NCI-H1436 treated with DMSO at 0.1 percent for 48 hours (cell line): ENCODE measurements around the gene CEP152.
A peak's percentile ranks its signal among the peaks of the same experiment; 100 is the strongest.
"Not testable (repeated sequence)": the region's sequence is repeated elsewhere in the genome, so short reads cannot be mapped to it uniquely, and the experiment has no call there.

ENCODE experiments used
- DNase-seq: peaks from one replicate; lab custom pipeline; 2025; lab: John Stamatoyannopoulos, UW

Gene CEP152, protein sequence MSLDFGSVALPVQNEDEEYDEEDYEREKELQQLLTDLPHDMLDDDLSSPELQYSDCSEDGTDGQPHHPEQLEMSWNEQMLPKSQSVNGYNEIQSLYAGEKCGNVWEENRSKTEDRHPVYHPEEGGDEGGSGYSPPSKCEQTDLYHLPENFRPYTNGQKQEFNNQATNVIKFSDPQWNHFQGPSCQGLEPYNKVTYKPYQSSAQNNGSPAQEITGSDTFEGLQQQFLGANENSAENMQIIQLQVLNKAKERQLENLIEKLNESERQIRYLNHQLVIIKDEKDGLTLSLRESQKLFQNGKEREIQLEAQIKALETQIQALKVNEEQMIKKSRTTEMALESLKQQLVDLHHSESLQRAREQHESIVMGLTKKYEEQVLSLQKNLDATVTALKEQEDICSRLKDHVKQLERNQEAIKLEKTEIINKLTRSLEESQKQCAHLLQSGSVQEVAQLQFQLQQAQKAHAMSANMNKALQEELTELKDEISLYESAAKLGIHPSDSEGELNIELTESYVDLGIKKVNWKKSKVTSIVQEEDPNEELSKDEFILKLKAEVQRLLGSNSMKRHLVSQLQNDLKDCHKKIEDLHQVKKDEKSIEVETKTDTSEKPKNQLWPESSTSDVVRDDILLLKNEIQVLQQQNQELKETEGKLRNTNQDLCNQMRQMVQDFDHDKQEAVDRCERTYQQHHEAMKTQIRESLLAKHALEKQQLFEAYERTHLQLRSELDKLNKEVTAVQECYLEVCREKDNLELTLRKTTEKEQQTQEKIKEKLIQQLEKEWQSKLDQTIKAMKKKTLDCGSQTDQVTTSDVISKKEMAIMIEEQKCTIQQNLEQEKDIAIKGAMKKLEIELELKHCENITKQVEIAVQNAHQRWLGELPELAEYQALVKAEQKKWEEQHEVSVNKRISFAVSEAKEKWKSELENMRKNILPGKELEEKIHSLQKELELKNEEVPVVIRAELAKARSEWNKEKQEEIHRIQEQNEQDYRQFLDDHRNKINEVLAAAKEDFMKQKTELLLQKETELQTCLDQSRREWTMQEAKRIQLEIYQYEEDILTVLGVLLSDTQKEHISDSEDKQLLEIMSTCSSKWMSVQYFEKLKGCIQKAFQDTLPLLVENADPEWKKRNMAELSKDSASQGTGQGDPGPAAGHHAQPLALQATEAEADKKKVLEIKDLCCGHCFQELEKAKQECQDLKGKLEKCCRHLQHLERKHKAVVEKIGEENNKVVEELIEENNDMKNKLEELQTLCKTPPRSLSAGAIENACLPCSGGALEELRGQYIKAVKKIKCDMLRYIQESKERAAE (N-terminal part only)

DNA sequence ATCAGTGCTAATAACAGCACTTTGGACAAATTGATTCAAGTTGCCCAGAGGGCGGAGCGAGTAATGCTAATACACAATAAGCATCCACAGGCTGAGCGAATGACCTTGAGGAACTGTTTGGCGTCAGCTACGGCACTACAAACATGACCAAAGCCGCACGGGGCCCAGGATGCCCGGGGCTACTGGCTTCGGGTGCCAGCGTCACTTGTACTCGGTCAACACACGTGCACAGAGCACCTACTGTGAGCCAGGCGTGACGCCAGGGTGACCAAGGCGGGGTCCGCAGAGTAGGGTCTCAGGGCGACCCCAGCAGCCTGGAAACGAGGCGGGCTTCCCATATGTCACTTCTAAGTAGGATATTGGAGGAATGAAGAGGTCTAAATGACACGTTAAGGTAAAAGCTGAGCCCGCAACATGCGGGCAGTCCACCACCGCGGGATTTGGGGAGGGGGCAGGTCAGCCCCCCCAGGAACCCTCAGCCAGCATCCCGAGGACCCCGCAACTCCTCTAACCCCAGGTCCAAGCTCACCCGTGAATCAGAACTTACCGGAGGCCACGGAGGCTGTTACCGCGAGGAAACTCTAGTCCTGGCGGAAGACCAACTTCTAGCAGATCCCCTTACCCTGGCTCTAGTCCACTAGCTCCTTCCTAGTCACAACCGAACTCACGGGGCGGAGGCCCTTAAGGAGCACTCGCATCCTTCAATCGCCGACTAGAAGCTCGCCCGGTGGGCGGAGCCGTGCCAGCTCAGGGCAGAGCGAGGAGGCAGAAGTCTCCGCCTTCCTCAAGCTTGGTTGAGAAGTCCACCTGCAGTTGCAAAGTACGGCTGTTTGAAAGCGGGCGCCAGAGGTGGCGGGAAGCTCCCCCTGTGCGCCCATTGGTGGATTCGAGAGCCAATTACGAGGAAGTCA, at the start of gene CEP152:
Gene CEP152 (minus strand): TSS at position 656 of the 911 bp plus-strand sequence. CDS start 5,420 bp downstream, outside the sequence.
- peak; percentile 99 for DNase-seq

- no peak for DNase-seq
Measured at GRCh38 chr15:48859426-48859825, 48.6 kb upstream of the CEP152 start.

- no peak for DNase-seq
Measured at GRCh38 chr15:48858401-48858800, 47.5 kb upstream of the CEP152 start.

- DNase-seq, result no peak
Measured at GRCh38 chr15:48856942-48857341, 46.1 kb upstream of the CEP152 start.

DNA sequence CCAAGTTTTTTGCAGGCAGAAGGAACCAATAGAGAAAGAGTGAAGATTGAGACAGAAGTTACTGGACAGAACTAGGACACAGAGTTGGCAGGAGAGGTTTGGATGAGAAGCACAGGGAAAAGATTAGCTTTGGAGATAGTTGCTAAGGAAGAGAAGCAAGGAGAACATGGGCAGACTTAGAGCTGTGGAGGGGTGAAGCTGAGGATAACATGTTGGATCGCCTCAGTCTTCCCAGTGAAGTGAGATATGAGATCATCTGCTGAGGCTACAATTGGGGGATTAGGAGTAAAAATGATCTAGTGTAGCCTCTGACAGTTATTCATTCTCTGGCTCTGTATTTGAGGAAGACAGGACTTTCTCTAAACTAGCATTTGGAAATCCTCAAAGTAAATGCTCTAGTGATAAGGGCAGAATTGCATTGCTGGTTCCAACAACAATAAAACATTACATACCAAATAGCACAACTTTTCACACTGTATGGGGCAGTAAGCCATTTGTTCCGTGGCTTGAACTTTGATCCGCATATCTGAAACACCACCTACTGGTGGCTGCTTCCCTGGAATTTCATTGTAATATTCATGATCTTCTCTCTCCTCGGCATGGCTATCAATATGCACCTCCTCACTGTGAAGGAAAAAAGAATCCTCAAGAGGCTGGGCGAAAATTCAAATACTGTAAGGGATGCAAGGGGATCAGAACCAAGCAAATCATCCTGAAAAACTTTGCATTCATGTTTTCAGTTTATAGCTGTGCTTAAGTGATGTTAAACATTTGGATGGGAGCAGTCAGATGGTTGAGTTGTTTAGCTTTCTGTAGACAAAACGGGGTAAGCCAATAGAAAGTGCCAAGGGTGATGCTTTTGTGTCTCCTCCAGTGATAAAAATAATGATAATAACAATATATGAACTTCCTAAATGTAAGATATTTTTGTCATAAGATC, 44.9 kb upstream of the CEP152 start:
- no peak for DNase-seq

DNA sequence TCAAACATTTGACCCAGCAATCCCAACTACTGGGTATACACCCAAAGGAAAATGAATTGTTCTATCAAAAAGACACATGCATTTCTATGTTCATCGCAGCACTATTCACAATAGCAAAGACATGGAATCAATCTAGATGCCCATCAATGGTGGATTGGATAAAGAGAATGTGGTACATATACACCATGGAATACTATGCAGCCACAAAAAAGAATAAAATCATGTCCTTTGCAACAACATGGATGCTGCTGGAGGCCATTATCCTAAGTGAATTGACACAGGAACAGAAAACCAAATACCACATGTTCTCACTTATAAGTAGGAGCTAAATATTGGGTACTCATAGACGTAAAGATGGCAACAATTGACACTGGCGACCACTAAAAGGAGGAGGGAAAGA, 43.6 kb upstream of the CEP152 start:
- DNase-seq, result not testable (repeated sequence)

- DNase-seq, result no peak
Measured at GRCh38 chr15:48851956-48852355, 41.1 kb upstream of the CEP152 start.

- no peak for DNase-seq
Measured at GRCh38 chr15:48850648-48851047, 39.8 kb upstream of the CEP152 start.

DNA sequence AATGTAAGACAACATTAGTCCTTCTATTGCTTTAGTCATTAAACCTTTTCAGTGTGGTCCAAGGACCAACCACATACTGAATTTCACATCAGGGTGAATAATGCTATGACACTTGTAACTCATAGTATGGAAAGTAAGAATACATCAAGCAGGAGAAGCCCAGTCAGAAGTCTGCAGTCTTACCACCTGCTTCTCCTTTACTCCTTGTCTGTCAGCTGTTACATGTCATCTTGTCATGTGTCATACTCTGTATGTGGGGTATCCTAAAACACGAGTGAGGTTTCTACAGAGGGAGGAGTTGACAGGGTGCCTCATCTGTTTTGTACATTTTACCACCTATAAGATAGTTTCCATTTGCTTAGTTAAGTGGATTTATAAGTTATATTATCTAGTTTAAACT, 34.3 kb upstream of the CEP152 start:
- no peak for DNase-seq

GRCh38 chr15:48842501-48842900, 31.6 kb upstream of the CEP152 start:
- no peak for DNase-seq

- DNase-seq, result no peak
Measured at GRCh38 chr15:48834756-48835155, 23.9 kb upstream of the CEP152 start.

GRCh38 chr15:48833526-48834239, 22.8 kb upstream of the CEP152 start:
- no peak for DNase-seq

DNA sequence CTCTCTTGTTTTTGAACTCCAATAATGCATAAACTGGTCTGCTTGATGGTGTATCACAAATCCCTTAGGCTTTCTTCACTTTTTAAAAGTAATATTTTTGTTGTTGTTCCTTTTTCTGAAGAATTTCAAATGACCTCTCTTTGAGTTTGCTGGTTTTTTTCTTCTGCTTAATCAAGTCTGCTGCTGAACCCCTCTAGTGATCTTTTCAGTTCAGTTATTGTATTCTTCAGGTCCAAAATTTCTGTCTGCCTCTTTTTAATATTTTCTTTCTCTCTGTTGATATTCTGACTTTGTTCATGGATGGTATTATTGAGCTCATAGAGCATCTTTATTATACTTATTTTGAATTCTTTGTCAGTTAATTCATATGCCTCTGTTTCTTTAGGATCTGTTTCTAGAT, 21.8 kb upstream of the CEP152 start:
- no peak for DNase-seq

GRCh38 chr15:48828906-48829305, 18.0 kb upstream of the CEP152 start:
- no peak for DNase-seq

DNA sequence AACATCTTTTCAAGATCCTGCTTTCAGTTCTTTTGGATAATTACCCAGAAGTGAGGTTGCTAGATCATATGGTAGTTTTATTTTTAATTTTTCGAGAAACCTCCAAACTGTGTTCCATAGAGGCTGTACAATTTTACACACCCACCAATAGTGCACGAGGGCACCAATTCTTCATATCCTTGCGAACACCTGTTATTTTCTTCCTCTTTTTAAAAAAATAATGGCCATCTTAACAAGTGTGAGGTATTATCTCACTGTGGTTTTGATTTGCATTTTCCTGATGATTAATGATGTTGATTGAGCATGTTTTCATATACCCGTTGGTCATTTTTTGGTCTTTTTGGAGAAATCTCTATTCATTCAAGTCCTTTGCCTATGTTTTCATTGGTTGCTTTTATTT, 17.6 kb upstream of the CEP152 start:
- DNase-seq, result no peak

GRCh38 chr15:48825075-48825474, 14.2 kb upstream of the CEP152 start:
- DNase-seq, result no peak

- no peak for DNase-seq
Measured at GRCh38 chr15:48823706-48824105, 12.8 kb upstream of the CEP152 start.

DNA sequence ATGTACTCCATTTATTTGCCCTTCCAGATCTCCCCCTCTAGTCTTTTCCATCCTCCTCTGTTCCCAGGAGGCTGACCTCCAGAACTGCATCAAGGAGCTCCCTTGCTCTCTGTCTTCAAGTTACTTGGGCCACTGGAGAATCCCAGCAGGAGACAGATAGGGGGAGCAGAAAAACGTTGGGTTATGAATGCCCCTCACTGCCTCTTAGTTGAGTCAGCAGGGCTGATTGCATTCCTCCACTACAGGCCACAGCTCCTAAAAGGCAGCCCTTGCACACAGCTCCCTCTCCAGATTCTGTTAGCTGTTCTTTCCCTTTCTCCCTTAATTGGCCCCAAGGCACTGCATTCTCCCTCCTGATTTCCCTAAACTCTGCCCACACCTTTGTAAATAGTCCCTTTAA, 12.4 kb upstream of the CEP152 start:
- no peak for DNase-seq

DNA sequence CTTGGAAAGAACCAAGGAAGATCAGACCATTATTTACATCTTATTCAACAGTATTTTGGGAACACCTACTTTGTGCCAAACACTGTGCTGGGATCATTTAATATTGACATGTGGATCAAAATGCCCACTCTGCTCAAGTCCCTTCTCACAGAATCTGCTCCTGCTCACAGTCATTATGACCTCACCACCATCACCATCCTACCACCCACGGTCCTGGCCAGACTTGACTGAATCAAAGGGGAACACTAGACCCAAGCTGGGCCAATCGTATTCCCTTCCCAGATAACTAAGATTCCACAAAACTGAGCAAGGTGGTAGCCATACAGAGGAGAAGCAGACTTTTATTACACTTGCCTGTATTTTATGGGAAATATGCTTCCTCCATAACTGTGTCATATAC, 3.4 kb upstream of the CEP152 start:
- DNase-seq, result no peak
